Cortex of kidney (tissue), 1 donor: ENCODE results near the gene FSTL3.
A peak's percentile ranks its signal among the peaks of the same experiment; 100 is the strongest.
"Not testable (repeated sequence)": the region's sequence is repeated elsewhere in the genome, so short reads cannot be mapped to it uniquely, and the experiment has no call there.

Source experiments
- DNase-seq: peaks from one replicate; lab custom pipeline; 2025; lab: John Stamatoyannopoulos, UW

FSTL3 gene

DNA sequence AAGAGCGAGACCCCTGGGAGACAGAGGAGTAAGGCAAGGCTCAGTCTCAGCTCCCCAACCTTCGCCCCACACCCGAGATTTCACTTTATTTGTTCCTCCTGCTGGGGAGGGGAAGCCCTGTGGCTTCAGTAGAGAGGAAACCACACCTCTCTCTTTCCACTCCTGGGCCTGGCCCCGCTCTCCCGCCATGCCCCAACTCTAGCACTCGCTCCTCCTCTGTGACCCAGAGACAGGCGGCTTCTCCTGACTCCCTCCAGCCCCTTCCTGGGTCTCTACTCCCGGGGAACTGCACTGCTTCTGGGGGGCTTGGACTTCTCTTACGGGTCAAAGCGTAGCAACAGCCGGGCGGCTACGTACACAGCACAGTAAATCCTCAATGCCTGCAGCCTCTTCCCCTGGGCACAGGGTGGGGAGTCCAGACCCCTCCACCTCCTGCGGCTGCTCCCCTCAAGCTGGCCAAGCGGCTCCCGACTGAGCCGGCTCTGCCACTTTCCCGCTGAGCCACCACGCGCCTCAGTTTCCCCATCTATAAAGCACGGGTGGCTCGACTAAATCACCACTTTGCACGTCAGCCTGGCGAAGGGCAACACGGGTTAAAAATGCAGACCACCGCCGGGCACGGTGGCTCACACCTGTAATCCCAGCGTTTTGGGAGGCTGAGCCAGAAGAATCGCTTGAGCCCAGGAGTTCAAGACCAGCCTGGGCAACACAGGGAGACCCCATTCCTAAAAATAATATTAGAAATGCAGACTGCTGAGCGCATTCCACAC, 14.6 kb upstream of the FSTL3 start:
- DNase-seq, result no peak

GRCh38 chr19:662207-662961, 13.8 kb upstream of the FSTL3 start:
- no peak for DNase-seq

- peak; percentile 66 for DNase-seq
Measured at GRCh38 chr19:662962-663681, 13.1 kb upstream of the FSTL3 start, which contains the start of gene RNF126. Gene RNF126 (minus strand): TSS chr19:663214. CDS start chr19:663121, 93 bp downstream.

DNA sequence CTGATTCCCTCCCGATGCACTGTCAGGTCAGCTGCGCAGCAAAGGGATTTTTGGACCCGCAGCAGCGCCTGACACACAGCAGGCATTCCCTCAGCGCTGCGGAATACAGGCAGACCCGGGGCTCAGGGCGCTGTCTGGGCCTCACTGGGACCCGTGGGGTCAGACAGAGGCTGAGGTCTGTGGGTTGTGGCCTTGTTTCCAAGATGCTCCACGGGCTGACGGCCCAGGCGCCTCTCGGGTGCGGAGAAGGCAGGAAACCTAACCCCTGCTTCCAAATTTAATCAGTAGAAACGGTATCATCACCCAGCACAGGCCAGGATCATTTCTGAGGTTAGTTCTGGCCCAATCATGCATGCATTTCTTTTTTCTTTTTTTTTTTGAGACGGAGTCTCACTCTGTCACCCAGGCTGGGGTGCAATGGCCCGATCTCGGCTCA, 12.5 kb upstream of the FSTL3 start:
- no peak for DNase-seq

DNA sequence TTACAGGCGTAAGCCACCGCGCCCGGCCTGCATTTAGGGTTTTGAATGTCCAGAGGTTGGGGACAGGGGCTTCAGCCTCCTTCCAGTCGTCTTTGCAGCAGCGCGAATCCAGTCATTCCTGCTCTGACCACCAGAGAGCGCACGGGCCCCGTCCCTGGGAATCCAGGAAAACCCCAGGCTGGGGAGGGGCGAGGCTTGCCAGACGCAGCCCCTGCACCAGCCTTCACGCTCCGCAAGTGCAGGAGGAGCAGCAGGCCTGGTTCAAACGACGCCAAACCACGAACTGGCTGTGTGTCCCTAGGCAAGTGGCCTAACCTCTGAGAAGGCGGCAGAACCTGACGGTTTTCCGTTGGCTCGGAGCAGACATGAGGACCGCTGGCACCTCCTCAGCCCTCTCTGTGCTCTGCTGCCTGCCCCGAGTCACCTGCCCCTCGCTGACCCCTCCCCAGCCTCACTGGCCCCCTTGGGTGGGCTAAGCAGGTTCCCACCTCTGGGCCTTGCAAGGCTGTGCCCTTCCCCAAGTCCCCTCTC, 11.2 kb upstream of the FSTL3 start:
- DNase-seq, result no peak

GRCh38 chr19:666985-667573, 9.1 kb upstream of the FSTL3 start:
- not testable (repeated sequence) for DNase-seq

DNA sequence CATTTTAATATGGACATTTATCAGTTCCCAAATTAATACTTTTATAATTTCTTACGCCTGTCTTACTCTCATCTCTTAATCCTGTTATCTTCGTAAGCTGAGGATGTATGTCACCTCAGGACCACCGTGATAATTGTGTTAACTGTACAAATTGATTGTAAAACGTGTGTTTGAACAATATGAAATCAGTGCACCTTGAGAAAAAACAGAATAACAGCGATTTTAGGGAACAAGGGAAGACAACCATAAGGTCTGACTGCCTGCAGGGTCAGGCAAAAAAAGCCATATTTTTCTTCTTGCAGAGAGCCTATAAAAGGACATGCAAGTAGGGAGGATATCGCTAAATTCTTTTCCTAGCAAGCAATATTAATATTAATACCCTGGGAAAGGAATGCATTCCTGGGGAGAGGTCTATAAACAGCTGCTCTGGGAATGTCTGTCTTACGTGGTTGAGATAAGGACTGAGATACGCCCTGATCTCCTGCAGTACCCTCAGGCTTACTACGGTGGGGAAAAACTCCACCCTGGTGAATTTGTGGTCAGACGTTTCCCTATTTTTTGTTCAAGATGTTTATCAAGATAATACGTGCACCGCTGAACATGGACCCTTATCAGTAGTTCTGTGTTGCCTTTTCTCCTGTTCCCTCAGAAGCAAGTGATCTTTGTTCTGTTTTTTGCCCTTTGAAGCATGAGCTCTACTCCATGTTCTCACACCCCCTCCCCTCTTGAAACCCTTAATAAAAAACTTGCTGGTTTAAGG, 7.3 kb upstream of the FSTL3 start:
- DNase-seq, result not testable (repeated sequence)

DNA sequence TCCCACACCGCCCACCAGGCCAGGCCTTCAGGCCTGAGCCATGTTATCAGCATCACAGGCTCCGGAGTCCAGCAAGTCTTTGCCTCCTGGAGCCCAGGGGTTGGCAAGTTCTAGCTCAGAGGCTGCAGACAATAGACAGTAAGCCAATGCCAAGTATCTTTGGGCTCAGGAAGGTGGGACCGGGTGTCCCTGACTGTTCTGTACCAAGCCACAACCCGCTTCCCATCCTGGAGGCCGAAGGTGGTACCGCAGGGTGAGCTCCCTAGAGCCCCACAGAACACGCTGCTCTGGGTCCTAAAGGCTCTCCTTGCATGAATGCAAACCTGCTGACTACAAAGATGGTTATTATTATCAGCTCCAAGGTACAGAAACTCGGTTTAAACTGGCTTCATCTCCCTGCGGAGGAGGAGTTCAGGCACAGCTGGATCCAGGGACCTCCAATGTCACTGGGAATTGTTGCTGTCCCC, 5.5 kb upstream of the FSTL3 start:
- DNase-seq, result no peak

GRCh38 chr19:674282-675151, 1.7 kb upstream of the FSTL3 start:
- no peak for DNase-seq

- DNase-seq, result no peak
Measured at GRCh38 chr19:676007-676338, 219 bp upstream of the FSTL3 start.

DNA sequence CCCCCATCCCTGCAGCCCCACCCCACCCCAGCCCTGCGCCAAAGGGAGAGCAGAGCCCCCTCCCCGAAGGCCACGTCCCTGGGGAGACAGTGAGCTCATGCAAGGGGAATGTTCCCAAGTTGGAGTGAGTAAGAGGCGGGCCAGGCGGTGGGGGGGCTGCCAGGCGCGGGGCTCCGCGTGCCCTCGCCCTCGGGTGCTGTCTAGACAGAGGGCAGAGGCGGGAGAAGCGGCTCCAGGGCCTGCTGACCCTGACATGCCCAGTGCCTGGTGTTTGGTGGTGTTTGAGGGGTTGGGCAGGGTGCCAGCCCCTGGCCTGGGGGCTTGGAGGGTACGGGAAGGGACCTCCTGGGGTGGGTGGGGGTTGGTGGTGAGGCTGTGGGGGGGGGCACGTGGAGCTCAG, 1.0 kb downstream of the FSTL3 start:
- DNase-seq, result no peak

GRCh38 chr19:677601-678436, 1.6 kb downstream of the FSTL3 start:
- no peak for DNase-seq

DNA sequence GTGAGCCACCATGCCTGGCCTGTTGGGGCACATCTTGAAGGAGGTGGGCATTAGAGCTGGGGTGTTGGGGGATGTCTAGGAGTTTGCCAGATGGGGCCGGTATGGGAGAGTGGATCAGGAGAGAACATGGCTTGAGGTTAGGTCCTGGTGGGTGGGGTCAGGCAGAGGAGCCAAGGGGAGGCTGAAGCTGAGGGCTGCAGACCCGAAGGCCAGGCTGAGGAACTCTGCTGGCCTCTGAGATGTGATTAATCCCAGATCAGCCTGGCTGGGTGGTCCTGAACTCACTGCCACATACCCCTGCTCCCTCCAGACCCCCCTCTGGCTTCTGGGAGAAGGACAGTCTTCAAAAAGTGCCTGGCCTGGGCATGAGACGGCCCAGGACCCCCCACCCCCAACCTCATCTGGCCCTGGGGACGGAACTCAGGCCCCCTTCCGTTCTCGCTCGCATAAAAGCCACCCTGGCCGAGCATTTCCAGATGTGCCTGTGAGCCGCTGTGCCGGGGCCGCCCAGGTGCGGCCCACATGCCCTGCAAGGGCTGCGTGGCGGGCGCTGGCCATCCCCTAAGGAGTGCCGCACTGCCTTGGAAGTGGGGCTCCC, 2.7 kb downstream of the FSTL3 start:
- DNase-seq, result no peak

- DNase-seq, result no peak
Measured at GRCh38 chr19:679418-680286, 3.5 kb downstream of the FSTL3 start.

DNA sequence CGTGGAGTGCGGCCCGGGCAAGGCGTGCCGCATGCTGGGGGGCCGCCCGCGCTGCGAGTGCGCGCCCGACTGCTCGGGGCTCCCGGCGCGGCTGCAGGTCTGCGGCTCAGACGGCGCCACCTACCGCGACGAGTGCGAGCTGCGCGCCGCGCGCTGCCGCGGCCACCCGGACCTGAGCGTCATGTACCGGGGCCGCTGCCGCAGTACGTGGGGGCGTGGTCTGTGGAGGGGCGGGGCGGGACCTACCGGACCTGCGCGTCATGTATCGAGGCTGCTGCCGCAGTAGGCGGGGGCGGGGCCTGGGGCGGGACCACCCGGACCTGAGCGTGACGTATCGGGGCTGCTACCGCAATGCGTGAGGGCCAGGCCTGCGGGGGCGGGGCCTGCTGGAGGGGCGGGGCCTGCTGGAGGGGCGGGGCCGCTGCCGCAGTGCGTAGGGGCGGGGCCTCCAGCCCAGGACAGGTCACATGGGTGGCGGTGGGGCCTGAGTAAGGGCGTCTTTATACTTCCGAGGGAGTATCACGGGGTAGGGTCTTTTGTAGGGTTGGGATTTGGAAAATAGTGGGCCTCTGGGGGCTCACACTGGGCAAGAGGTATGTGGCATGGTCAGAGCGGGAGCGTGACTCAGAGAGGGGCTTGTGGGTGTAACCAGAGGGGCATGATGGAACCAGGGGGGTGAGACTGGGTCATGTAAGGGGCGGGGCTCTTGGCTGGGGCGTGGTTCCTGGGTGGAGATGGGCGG, 4.3 kb downstream of the FSTL3 start:
- DNase-seq, result peak; percentile 94

DNA sequence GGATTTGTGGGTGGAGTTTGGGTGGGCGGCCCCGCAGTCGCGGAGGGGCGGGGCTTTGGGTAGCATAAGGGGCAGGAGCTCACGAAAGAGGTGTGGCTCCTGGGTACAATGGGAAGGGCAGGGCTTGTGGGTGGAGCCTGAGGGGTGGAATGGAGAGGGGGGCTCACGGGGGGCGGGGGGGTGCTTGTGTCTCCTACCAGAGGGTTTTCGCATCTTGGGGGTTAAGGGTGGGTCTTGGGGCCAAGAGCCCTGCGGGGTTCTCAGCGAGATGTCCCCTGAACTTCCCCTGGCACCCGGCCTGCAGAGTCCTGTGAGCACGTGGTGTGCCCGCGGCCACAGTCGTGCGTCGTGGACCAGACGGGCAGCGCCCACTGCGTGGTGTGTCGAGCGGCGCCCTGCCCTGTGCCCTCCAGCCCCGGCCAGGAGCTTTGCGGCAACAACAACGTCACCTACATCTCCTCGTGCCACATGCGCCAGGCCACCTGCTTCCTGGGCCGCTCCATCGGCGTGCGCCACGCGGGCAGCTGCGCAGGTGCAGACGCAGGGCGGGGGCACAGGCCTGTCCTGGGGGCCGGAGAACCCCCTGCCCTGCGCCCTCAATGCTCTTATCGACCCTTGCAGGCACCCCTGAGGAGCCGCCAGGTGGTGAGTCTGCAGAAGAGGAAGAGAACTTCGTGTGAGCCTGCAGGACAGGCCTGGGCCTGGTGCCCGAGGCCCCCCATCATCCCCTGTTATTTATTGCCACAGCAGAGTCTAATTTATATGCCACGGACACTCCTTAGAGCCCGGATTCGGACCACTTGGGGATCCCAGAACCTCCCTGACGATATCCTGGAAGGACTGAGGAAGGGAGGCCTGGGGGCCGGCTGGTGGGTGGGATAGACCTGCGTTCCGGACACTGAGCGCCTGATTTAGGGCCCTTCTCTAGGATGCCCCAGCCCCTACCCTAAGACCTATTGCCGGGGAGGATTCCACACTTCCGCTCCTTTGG, 5.1 kb downstream of the FSTL3 start:
- no peak for DNase-seq
